OCI-LY1 (cell line): Measurements from ENCODE around the gene CSGALNACT2.

Experiments used
- H2AFZ ChIP-seq: fragments of 200-600 bp; sonication (generic), shearing (Covaris generic); 2 replicates; pipeline ENCODE4 v1.6.0; 2014; ENCODE audit warnings: antibody characterized with exemption, mild to moderate bottlenecking, low read length
- H3F3A ChIP-seq: fragments of 200-600 bp; sonication (generic), shearing (Covaris generic); 2 replicates; pipeline ENCODE4 v1.6.0; 2014; ENCODE audit warnings: mild to moderate bottlenecking, antibody characterized with exemption, low read length, moderate library complexity; ENCODE audit not compliant: insufficient read depth
- H3K27ac ChIP-seq: fragments of 200-600 bp; sonication (generic); 2 replicates; pipeline ENCODE4 v1.5.1; 2014; ENCODE audit warnings: low read length, mixed run types, mild to moderate bottlenecking, low read depth; ENCODE audit not compliant: poor library complexity, severe bottlenecking
- H3K27me3 ChIP-seq: fragments of 200-600 bp; sonication (generic); 2 replicates; pipeline ENCODE4 v1.6.0; 2014; ENCODE audit warnings: antibody characterized with exemption, mild to moderate bottlenecking, low read length, moderate library complexity; ENCODE audit not compliant: insufficient read depth
- H3K36me3 ChIP-seq: fragments of 200-600 bp; sonication (generic); 2 replicates; pipeline ENCODE4 v1.6.1; 2014; ENCODE audit warnings: mild to moderate bottlenecking, antibody characterized with exemption, low read length, moderate library complexity, mixed read lengths; ENCODE audit not compliant: insufficient read depth
- H3K4me1 ChIP-seq: fragments of 200-600 bp; sonication (generic); 2 replicates; pipeline ENCODE4 v1.5.1; 2014; ENCODE audit warnings: mild to moderate bottlenecking, low read length, moderate library complexity; ENCODE audit not compliant: insufficient read depth, severe bottlenecking
- H3K4me2 ChIP-seq: fragments of 200-600 bp; sonication (generic), shearing (Covaris generic); 2 replicates; pipeline ENCODE4 v1.6.1; 2014; ENCODE audit warnings: low read length
- H3K4me3 ChIP-seq: fragments of 200-600 bp; sonication (generic); 2 replicates; pipeline ENCODE4 v1.5.1; 2014; ENCODE audit warnings: low read length, low read depth, mild to moderate bottlenecking, mixed read lengths; ENCODE audit not compliant: poor library complexity, severe bottlenecking
- H3K79me2 ChIP-seq: fragments of 200-600 bp; shearing (Covaris generic); 2 replicates; pipeline ENCODE4 v1.6.1; 2016; ENCODE audit warnings: mixed run types, low read length, mixed read lengths; ENCODE audit not compliant: insufficient read depth
- H3K9ac ChIP-seq: fragments of 200-600 bp; sonication (generic), shearing (Covaris generic); 2 replicates; pipeline ENCODE4 v1.6.1; 2014; ENCODE audit warnings: mild to moderate bottlenecking, low read length, mixed read lengths
- H3K9me2 ChIP-seq: fragments of 200-600 bp; sonication (generic), shearing (Covaris generic); 2 replicates; pipeline ENCODE4 v1.6.1; 2014; ENCODE audit warnings: low read depth, mild to moderate bottlenecking, low read length, mixed read lengths
- H3K9me3 ChIP-seq: fragments of 200-600 bp; shearing (Covaris generic); 2 replicates; pipeline ENCODE4 v1.6.1; 2014; ENCODE audit warnings: low read length, mixed read lengths
- H4K20me1 ChIP-seq: fragments of 200-600 bp; sonication (generic), shearing (Covaris generic); 2 replicates; pipeline ENCODE4 v1.6.0; 2016; ENCODE audit warnings: mild to moderate bottlenecking, low read length; ENCODE audit not compliant: insufficient read depth
- EZH2 ChIP-seq: fragments of 200-600 bp; sonication (generic), shearing (Covaris generic); IDR thresholded peaks from 2 replicates; pipeline ENCODE4 v1.8.0; 2017; ENCODE audit warnings: borderline replicate concordance, mixed run types, mild to moderate bottlenecking, antibody characterized with exemption, low read length, moderate library complexity, mixed read lengths
- TF ChIP-seq, protein P1 (sequence below): fragments of 200-600 bp; sonication (generic), shearing (Covaris generic); IDR thresholded peaks from 2 replicates; pipeline ENCODE4 v1.5.1; 2017; ENCODE audit warnings: mild to moderate bottlenecking, antibody characterized with exemption, low read length, moderate library complexity, mixed read lengths

The CSGALNACT2 gene

DNA sequence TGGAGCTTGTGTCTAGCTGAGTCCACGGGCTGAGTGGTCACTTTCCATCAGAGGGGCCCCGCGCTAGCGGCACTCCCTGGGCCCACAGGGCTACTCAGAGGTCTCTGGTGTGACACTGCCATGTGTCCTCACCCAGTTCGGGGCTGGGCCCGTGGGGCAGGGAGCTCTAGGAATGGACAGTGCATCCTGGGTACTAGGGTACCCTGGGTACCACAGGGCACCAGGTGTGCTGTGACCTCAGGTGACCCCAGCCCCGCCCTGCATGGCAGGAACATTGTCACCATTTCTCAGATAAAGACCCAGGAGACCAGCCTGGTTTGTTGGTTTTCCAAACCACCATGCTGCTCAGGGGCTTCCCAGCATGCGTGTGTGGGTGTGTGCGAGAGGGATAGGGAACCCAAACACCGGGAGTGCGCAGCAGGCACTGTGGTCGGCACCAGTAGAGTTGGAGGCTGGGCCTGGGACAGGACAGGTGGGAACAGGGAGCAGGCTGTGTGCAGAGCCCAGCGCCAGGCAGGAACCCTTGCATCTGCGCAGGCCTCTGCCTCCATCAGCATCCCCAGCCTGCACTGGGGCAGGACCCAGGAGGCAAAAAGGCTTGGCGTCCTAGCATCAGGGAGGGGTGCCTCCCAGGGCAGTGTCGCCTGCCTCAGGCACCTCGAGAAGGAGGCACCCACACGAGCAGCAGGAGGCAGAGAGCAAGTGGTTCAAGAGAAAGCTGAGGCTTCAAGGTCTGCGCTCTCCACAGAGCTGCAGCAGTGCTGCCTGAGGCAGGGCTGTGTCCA, 19.4 kb upstream of the CSGALNACT2 start:
- no peaks in the 10 kb centered on the region for H3K79me2 ChIP-seq
- TF ChIP-seq, protein P1, sequence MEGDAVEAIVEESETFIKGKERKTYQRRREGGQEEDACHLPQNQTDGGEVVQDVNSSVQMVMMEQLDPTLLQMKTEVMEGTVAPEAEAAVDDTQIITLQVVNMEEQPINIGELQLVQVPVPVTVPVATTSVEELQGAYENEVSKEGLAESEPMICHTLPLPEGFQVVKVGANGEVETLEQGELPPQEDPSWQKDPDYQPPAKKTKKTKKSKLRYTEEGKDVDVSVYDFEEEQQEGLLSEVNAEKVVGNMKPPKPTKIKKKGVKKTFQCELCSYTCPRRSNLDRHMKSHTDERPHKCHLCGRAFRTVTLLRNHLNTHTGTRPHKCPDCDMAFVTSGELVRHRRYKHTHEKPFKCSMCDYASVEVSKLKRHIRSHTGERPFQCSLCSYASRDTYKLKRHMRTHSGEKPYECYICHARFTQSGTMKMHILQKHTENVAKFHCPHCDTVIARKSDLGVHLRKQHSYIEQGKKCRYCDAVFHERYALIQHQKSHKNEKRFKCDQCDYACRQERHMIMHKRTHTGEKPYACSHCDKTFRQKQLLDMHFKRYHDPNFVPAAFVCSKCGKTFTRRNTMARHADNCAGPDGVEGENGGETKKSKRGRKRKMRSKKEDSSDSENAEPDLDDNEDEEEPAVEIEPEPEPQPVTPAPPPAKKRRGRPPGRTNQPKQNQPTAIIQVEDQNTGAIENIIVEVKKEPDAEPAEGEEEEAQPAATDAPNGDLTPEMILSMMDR: no peak
- no peak for TF ChIP-seq EZH2
- no peak overlapping the region for H3K4me2 ChIP-seq
- no peaks in the 10 kb centered on the region for H3F3A ChIP-seq
- H3K27ac ChIP-seq: no peak overlapping the region
- H3K9me2 ChIP-seq: no peaks in the 10 kb centered on the region
- H4K20me1 ChIP-seq: no peaks in the 10 kb centered on the region
- H2AFZ ChIP-seq: no peak overlapping the region
- no peaks in the 10 kb centered on the region for H3K9me3 ChIP-seq
- no peaks in the 10 kb centered on the region for H3K4me1 ChIP-seq
- H3K9ac ChIP-seq: no peak overlapping the region
- H3K27me3 ChIP-seq: no peaks in the 10 kb centered on the region
- no peaks in the 10 kb centered on the region for H3K36me3 ChIP-seq
- H3K4me3 ChIP-seq: no peak overlapping the region

DNA sequence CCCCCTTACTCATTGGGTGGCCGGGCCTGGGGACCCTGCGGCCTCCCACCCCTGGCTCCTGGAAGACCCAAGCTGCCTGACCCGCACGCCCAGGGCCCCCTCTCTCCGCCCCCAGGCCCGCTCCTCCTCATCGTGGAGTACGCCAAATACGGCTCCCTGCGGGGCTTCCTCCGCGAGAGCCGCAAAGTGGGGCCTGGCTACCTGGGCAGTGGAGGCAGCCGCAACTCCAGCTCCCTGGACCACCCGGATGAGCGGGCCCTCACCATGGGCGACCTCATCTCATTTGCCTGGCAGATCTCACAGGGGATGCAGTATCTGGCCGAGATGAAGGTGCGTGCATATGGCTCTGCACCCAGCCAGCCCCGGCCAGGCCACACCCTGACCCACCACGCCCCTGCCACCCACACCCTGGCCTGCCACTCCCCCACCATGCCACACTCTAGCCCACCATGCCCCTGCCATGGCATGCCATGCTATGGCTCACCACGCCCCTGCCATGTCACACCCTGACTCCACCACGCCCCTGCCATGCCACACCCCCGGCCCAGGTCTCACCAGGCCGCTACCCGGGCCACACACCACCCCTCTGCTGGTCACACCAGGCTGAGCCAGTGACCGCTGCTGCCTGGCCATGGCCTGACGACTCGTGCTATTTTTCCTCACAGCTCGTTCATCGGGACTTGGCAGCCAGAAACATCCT, 18.7 kb upstream of the CSGALNACT2 start:
- Histone ChIP-seq H3K79me2 (no peaks in the 10 kb centered on the region), H3K27me3 (no peaks in the 10 kb centered on the region), H4K20me1 (no peaks in the 10 kb centered on the region), H2AFZ (no peak overlapping the region), H3K9me2 (no peaks in the 10 kb centered on the region), H3K36me3 (no peaks in the 10 kb centered on the region), H3K4me1 (no peaks in the 10 kb centered on the region), H3K4me2 (no peak overlapping the region), H3K4me3 (no peak overlapping the region), H3K9me3 (no peaks in the 10 kb centered on the region), H3K27ac (no peak overlapping the region), H3F3A (no peaks in the 10 kb centered on the region), H3K9ac (no peak overlapping the region)
- no peak for TF ChIP-seq EZH2
- TF ChIP-seq, protein P1: no peak

DNA sequence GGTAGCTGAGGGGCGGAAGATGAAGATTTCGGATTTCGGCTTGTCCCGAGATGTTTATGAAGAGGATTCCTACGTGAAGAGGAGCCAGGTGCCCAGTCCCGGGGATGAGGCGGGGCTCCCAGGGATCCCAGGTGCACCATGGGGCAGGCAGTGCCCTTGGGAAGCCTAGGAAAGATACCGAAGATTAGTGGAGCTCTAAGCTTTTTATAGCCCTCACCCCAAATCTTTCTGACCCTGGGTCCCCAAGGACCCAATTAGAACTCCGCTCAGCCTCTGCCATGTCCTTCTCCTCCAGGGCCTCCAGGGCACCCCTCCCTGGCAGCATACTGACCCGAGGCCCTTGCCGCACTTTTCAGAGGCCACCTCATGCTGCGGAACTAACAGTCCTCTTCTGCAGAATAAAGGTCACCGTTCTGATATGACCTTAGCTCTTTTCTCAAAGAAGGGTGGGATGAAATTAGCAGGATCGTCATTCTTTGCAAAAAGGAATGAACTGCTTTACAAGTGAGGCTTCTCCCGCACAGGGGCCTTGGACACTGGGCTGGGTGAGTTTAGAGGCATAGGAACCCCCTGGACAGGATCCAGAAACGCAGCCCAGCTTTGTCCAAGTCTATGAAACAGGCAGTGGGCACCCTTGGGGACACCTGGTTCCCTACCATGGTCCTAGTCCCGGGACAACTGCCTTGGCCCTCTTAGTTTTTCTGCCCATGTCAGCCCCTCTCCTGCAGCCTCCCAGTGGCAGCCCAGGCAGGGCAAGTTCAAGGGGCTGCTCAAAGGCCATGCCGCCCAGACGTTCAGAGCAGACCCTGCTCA, 17.9 kb upstream of the CSGALNACT2 start:
- Histone ChIP-seq H3K27me3 (no peaks in the 10 kb centered on the region), H3K4me1 (no peaks in the 10 kb centered on the region), H3F3A (no peaks in the 10 kb centered on the region), H3K9me3 (no peaks in the 10 kb centered on the region), H3K4me3 (no peak overlapping the region), H3K79me2 (no peaks in the 10 kb centered on the region), H2AFZ (no peak overlapping the region), H3K9me2 (no peaks in the 10 kb centered on the region), H3K27ac (no peak overlapping the region), H3K9ac (no peak overlapping the region), H3K4me2 (no peak overlapping the region), H3K36me3 (no peaks in the 10 kb centered on the region), H4K20me1 (no peaks in the 10 kb centered on the region)
- no peak for TF ChIP-seq EZH2
